Measurements from ENCODE around the gene POLE. TPM values are rescaled to one million over a fixed set of nuclear protein-coding genes. Genes with fewer than 3 reads are reported as not detected.

Gene POLE
- total RNA-seq, 1 experiment from 2014 or later: 147 TPM

GRCh38 chr12:132657004-132657727 lies 30.0 kb downstream of the POLE start:
- H2AFZ ChIP-seq (ENCODE audit: low read length): no peak overlapping the region
- H4K91ac ChIP-seq (ENCODE audit: insufficient read length, low read depth, low read length): no peak overlapping the region
- H3T11ph ChIP-seq (ENCODE audit: low read length): no peak overlapping the region
- no peak overlapping the region for H2BK12ac ChIP-seq (ENCODE audit: insufficient read length, low read depth, low read length)
- no peak overlapping the region for H3K56ac ChIP-seq (ENCODE audit: insufficient read length, low read depth, low read length)
- H2AK5ac ChIP-seq (ENCODE audit: insufficient read length, low read length): no peak overlapping the region
- H3K18ac ChIP-seq (ENCODE audit: insufficient read length, low read depth, low read length): no peak overlapping the region
- H4K5ac ChIP-seq (ENCODE audit: insufficient read length, low read depth, low read length): no peak overlapping the region
- no peak overlapping the region for H4K8ac ChIP-seq (replicated peaks; ENCODE audit: insufficient read length, low read depth, low read length)
- H3K9ac ChIP-seq (ENCODE audit: extremely low read depth, insufficient read length, low read length): no peak overlapping the region
- no peak overlapping the region for H2BK120ac ChIP-seq (ENCODE audit: low read depth, low read length, poor library complexity, severe bottlenecking)
- H3K4me1 Mint-ChIP-seq: no peaks in the 10 kb centered on the region
- H3K79me2 ChIP-seq (ENCODE audit: insufficient read depth, low read length): no peaks in the 10 kb centered on the region; the same call in 1 of the 2 replicates
- no peaks in the 10 kb centered on the region for H3K4me1 ChIP-seq (ENCODE audit: insufficient read depth, low read length)
- no peaks in the 10 kb centered on the region for H3K9me3 ChIP-seq (ENCODE audit: control insufficient read depth, low read depth, low read length)
- no peaks in the 10 kb centered on the region for H4K20me1 ChIP-seq (ENCODE audit: control insufficient read depth, insufficient read depth, insufficient read length)
- H3K4ac ChIP-seq (ENCODE audit: low read depth, low read length): no peak overlapping the region
- no peak overlapping the region for H3K27ac ChIP-seq (ENCODE audit: insufficient read length, low read depth, low read length)
- H3K23ac ChIP-seq (ENCODE audit: insufficient read length, low read depth, low read length): no peak overlapping the region
- H3K27ac Mint-ChIP-seq: no peak overlapping the region
- no peak overlapping the region for H2BK15ac ChIP-seq (ENCODE audit: low read depth, low read length)
- H3K36me3 Mint-ChIP-seq (ENCODE audit: insufficient read depth in 1 of 3, low read depth in 3 of 3): peaks cover 38 to 92% (median 85%) of the 10 kb centered on the region in 3 experiments
- no CpG with 5 or more reads among the region's 12 CpGs for WGBS (ENCODE audit: extremely low coverage, insufficient read length, low lambda C conversion rate)
- H3K4me2 ChIP-seq (ENCODE audit: insufficient read depth, insufficient read length, low read length): no peak overlapping the region
- no peak for DNase-seq
- no peaks in the 10 kb centered on the region for H3K27me3 Mint-ChIP-seq (ENCODE audit: low read depth)
- no peaks in the 10 kb centered on the region for H3K9me3 Mint-ChIP-seq
- no peak overlapping the region for H3K4me3 Mint-ChIP-seq
- no peaks in the 10 kb centered on the region for H3K27me3 ChIP-seq (ENCODE audit: insufficient read depth, low read length)
- H2BK5ac ChIP-seq (ENCODE audit: insufficient read length, low read length): no peak overlapping the region
- no peaks in the 10 kb centered on the region for H3K23me2 ChIP-seq (ENCODE audit: insufficient read length, low read depth, low read length, poor library complexity, severe bottlenecking)
- H3K79me1 ChIP-seq (ENCODE audit: insufficient read depth, low read depth, low read length, poor library complexity, severe bottlenecking): no peaks in the 10 kb centered on the region
- H2BK20ac ChIP-seq (ENCODE audit: low read depth, low read length, poor library complexity, severe bottlenecking): no peak overlapping the region
- no peak overlapping the region for H3K14ac ChIP-seq (ENCODE audit: insufficient read depth, low read length)
- no peak for TF ChIP-seq CTCF (conservative IDR thresholded peaks at IDR 0.05)

All from H9 (cell line).